Thoracic aorta (tissue), 2 donors: ENCODE data around the gene CCNL2. TPM values are rescaled to one million over a fixed set of nuclear protein-coding genes. Genes with fewer than 3 reads are reported as not detected.

ENCODE experiments used
- ATAC-seq: fragments of 150-250 bp; one replicate; pipeline ENCODE4 v1.8.0; 2017; ENCODE audit warnings: low read depth; ENCODE audit not compliant: insufficient number of reproducible peaks, low FRiP score
- DNase-seq: peaks from one replicate; pipeline ENCODE4 v3.0.0-alpha.2; 2020; ENCODE audit warnings: low spot score
- H3K27ac ChIP-seq, 2 donors: fragments of 200-600 bp; sonication (generic); 1 replicate in 1 of 2; 2 replicates in 1 of 2; pipeline ENCODE4 v1.5.1; 2016; ENCODE audit warnings: mild to moderate bottlenecking in 2 of 2, moderate library complexity in 2 of 2
- H3K27me3 ChIP-seq: fragments of 200-600 bp; sonication (generic); replicated peaks from 2 replicates; pipeline ENCODE4 v1.6.0; 2016; ENCODE audit warnings: mild to moderate bottlenecking; ENCODE audit not compliant: insufficient read depth
- H3K36me3 ChIP-seq: fragments of 200-600 bp; sonication (generic); one replicate; pipeline ENCODE4 v1.5.1; 2016
- H3K4me1 ChIP-seq, 2 donors: fragments of 200-600 bp; sonication (generic); 1 replicate in 1 of 2; 2 replicates in 1 of 2; pipeline versions ENCODE4 v1.5.1 to v1.6.0; 2016; ENCODE audit warnings: low read depth in 2 of 2, mild to moderate bottlenecking in 1 of 2; ENCODE audit not compliant: control insufficient read depth in 1 of 2
- H3K4me3 ChIP-seq: fragments of 200-600 bp; sonication (generic); 2 replicates; pipeline ENCODE4 v1.5.1; 2016; ENCODE audit warnings: mild to moderate bottlenecking
- H3K9me3 ChIP-seq: fragments of 200-600 bp; sonication (generic); 2 replicates; pipeline ENCODE4 v1.5.1; 2016
- total RNA-seq, 2 donors: library from RNA; depleted of rRNA; stranded (reverse); fragments of >200 nt; gene quantifications; one replicate each; pipeline versions ENCODE4 v1.1.0 to v1.2.3, GENCODE V29; 2016
- TF ChIP-seq, protein P1 (sequence below): fragments of 200-600 bp; sonication (generic); IDR thresholded peaks from one replicate; pipeline ENCODE4 v1.5.1; 2019; ENCODE audit warnings: antibody characterized with exemption

Gene CCNL2
- total RNA-seq, 2 donors from 2014 or later, result 214 to 313 TPM

DNA sequence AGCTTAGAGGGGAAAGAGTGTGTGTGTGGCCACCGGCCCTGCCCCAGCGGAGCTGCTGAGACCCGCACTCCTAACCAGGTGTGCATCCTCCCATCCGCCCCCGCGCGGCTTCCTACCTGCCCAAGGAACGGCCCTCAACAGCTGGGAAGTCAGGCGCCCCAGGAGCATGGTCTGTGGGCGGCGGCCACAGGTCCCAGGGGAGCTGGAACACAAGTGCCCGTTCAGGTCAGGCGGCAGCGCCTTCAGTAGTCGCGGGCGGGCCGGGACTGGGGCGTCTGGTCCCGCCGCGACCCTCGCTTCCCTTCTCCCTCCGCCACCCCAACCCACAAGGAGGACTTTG is 24.6 kb downstream of the CCNL2 start:
- TF ChIP-seq, protein P1, sequence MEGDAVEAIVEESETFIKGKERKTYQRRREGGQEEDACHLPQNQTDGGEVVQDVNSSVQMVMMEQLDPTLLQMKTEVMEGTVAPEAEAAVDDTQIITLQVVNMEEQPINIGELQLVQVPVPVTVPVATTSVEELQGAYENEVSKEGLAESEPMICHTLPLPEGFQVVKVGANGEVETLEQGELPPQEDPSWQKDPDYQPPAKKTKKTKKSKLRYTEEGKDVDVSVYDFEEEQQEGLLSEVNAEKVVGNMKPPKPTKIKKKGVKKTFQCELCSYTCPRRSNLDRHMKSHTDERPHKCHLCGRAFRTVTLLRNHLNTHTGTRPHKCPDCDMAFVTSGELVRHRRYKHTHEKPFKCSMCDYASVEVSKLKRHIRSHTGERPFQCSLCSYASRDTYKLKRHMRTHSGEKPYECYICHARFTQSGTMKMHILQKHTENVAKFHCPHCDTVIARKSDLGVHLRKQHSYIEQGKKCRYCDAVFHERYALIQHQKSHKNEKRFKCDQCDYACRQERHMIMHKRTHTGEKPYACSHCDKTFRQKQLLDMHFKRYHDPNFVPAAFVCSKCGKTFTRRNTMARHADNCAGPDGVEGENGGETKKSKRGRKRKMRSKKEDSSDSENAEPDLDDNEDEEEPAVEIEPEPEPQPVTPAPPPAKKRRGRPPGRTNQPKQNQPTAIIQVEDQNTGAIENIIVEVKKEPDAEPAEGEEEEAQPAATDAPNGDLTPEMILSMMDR, result no peak
- DNase-seq (no peak), ATAC-seq (no peak)
- peaks cover 22 to 29% of the 10 kb centered on the region in 2 donors for H3K4me1 ChIP-seq
- H3K4me3 ChIP-seq, result peak overlapping the region; percentile 81
- H3K9me3 ChIP-seq, result no peaks in the 10 kb centered on the region
- peaks cover 7% of the 10 kb centered on the region for H3K36me3 ChIP-seq
- H3K27me3 ChIP-seq, result no peaks in the 10 kb centered on the region
- H3K27ac ChIP-seq, result peak overlapping the region; percentile 95 to 99

DNA sequence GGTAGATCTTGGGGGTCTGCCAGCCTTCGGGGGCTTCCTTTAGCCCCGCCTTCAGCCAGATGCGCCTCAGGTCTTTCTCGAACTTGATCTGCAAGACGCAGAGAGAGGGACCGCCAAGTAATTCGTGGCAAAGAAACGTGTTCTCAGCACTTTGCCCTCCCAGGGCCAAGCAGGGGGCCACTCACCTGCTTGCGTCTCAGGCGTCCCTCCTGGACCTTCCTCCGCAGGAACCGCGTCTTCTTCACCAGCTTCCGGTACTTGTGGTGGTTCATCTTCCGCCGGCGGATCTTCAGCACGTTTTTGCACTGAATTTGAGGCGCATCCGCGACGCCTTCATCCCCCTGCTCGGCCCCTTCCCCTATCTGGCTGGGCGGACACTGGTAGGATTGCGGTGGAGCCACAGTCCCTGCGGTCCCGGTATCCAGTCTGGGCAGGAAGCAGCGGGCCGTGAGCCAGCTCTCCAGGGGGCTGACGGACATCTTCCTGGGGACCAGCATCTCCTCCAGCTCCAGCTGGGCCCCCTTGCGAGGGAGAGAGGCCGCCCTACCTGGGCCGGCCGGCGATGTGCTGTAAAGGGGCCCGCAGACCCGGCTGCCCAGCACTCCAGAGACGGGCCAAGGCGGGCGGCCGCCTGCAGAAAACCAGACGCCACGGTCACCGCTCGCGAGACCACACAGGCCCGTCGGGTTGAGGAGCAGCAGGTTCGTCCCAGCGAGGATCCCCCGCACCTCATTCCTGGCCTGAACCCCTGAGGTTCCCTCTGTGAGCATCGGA is 25.1 kb downstream of the CCNL2 start:
- no peaks in the 10 kb centered on the region for H3K9me3 ChIP-seq
- DNase-seq (no peak), ATAC-seq (no peak)
- H3K36me3 ChIP-seq, result peaks cover 7% of the 10 kb centered on the region
- H3K27me3 ChIP-seq, result no peaks in the 10 kb centered on the region
- H3K4me1 ChIP-seq, result peaks cover 22 to 29% of the 10 kb centered on the region in 2 donors
- peak overlapping the region in 1 of 2 donors; percentile 99 for H3K27ac ChIP-seq
- TF ChIP-seq, protein P1, result no peak
- peak overlapping the region; percentile 81 for H3K4me3 ChIP-seq

DNA sequence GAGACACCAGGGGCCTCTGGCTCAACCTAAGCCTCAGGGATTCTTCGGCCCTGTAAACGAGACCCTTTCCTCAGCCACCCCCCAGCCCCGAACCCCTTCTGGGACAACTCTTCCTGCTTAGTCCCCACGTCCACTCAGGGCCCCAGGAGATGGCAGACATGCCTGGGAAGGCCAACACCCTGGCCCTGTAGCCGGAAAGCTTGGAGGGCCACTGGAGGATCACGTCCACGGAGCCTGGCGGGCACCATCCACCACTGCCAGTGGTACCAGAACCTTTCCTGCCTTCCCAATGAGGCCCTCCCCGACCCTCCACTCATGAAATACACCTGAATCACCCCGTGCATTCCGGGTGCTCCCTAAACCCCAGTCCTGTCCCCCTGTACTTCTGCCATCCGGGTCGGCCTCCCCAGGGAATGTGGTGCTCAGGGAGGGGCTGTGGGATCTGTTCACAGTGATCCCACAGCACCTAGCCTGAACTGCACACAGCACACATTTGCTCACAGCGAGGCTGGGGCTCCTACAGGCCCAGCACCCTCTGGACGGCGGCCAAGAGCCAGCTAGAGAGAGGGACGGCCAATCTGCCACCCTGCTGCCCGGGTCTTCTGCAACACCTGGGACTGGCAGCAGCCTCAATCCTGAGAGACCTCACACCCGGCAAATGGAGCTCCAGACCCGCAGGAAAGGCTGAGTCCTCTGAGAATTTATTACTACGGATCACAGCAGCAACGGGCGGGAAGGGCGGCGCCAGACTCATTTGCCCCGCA is 25.9 kb downstream of the CCNL2 start:
- Histone ChIP-seq H3K9me3 (no peaks in the 10 kb centered on the region), H3K27ac (no peak overlapping the region), H3K4me1 (peaks cover 22 to 29% of the 10 kb centered on the region in 2 donors), H3K4me3 (no peak overlapping the region), H3K27me3 (no peaks in the 10 kb centered on the region), H3K36me3 (peaks cover 7% of the 10 kb centered on the region)
- ATAC-seq, result no peak
- DNase-seq, result no peak
- TF ChIP-seq, protein P1, result no peak

DNA sequence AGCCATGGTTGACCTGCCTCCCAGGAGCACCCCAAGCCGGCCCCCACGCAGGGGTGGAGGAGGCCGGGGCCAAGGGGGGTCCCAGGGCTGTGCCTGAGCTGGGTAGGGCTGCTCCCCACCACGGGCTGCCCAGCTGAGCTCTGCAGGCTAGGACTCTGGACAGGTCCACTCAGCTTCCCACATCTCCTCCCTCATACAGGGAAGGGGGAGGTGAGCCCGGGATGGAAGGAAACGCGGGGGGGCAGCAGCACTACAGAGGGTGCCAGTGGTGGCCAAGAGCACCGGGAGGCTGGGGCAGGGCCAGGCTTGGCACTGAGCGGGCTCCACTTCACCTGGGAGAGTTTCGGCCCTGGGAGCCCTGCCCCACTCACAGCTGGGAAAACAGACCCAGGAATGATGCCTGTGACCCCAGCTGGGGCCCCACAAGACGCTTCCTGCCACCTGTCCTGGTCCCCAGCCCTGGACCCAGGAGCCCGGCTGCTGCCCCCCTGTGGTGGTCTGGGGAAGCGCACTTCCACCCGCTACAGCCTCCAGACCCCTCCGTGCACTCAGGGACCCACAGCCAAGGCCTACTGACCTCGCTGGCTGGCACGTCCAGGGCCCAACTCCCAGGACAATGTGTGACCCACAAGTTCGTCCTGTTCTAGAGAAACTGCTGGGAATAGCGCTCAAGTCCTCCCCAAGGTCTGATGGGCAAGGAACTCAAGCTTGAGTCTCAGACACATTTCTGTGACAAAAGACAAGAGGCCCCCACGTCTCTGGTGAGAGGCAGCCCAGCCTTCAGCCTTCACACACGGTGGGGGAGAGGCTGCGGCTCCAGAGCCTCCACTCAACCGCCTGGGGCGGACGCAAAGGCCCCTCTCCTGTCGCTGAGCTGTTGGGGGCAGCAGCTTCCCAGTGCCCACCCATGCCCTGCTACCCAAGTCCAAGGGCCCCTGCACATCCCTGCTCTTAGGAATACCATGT is 27.1 kb downstream of the CCNL2 start:
- TF ChIP-seq, protein P1, result peak; percentile 98
- no peak overlapping the region for H3K4me3 ChIP-seq
- no peak for ATAC-seq

More for the DNA sequence above, 27.1 kb downstream of the CCNL2 start:
- H3K36me3 ChIP-seq, result peaks cover 7% of the 10 kb centered on the region
- no peaks in the 10 kb centered on the region for H3K9me3 ChIP-seq
- no peak overlapping the region for H3K27ac ChIP-seq
- no peak for DNase-seq
- no peaks in the 10 kb centered on the region for H3K27me3 ChIP-seq
- peaks cover 22 to 29% of the 10 kb centered on the region in 2 donors for H3K4me1 ChIP-seq
